Left ventricle myocardium superior (tissue), 1 donor: Measurements from ENCODE around the gene PRR35. TPM values are rescaled to one million over a fixed set of nuclear protein-coding genes. Genes with fewer than 3 reads are reported as not detected.

Experiments
- ATAC-seq: fragments of 200-7000 bp; cut with Tn5 transposase; one replicate; pipeline ENCODE4 v1.9.1; 2020; ENCODE audit warnings: mild to moderate bottlenecking, moderate library complexity
- DNase-seq: peaks from one replicate; pipeline ENCODE4 v3.0.0-alpha.2; 2020
- intact Hi-C: fragments of 100-400 bp; cut with micrococcal nuclease; formaldehyde crosslinking; loops from one replicate; pipeline ENCODE4 v1.11.0; 2022
- total RNA-seq: library from RNA; stranded (reverse); fragmentation: NEBNext Ultra II Directional; extraction: Animal tissue kit (Norgen Biotek cat#: 25700); gene quantifications from one replicate; pipeline ENCODE4 v1.2.1, GENCODE V29; 2021
- donor health status: DM: no; HTN: yes; CAD: no; lungs with severe emphysema.

The PRR35 gene
- total RNA-seq, 1 donor from 2014 or later, result not detected

DNA sequence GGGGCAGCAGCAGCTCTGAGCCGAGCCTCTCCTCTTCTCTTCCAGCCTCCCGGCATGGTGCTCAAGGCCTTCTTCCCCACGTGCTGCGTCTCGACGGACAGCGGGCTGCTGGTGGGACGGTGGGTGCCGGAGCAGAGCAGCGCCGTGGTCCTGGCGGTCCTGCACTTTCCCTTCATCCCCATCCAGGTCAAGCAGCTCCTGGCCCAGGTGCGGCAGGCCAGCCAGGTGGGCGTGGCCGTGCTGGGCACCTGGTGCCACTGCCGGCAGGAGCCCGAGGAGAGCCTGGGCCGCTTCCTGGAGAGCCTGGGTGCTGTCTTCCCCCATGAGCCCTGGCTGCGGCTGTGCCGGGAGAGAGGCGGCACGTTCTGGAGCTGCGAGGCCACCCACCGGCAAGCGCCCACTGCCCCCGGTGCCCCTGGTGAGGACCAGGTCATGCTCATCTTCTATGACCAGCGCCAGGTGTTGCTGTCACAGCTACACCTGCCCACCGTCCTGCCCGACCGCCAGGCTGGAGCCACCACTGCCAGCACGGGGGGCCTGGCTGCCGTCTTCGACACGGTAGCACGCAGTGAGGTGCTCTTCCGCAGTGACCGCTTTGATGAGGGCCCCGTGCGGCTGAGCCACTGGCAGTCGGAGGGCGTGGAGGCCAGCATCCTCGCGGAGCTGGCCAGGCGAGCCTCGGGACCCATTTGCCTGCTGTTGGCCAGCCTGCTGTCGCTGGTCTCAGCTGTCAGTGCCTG lies 14.0 kb downstream of the PRR35 start:
- DNase-seq (no peak), ATAC-seq (no peak)
- intact Hi-C loops, result no loop called here

DNA sequence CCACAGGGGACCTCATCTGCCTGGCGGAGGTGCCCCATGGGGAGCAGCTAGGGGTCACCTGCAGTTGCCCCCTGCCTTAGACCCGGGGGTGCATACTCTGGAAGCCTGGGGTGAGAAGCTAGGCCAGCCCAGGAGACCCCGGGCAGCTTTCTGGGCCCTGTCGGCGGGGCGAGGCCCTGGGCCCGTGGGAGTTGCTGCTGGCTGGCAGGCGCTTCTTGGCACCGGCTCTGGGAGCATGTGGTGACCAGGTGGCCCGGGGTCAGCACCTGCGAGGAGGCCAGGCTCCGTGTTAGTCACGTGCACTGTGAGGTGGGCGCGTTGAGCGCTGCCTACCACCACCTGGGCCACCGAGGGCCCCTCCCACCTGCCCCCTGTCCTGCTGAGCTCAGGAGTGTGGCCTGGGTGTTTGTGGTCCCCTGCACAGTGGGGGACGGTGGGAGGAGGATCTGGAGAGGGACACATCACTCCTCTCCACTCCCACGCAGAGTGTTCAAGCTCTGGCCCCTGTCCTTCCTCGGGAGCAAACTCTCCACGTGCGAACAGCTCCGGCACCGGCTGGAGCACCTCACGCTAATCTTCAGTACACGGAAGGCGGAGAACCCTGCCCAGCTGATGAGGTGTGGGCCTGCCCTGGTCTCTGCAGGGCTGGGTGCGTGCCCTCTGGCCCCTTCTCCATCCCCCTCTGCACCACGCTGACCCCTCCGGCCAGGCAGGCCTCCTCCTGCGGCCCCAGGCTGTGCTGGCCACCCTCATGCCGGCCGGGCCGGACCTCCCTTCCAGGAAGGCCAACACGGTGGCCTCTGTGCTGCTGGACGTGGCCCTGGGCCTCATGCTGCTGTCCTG lies 15.4 kb downstream of the PRR35 start:
- ATAC-seq (no peak), DNase-seq (no peak)
- intact Hi-C loops, result no loop called here

DNA sequence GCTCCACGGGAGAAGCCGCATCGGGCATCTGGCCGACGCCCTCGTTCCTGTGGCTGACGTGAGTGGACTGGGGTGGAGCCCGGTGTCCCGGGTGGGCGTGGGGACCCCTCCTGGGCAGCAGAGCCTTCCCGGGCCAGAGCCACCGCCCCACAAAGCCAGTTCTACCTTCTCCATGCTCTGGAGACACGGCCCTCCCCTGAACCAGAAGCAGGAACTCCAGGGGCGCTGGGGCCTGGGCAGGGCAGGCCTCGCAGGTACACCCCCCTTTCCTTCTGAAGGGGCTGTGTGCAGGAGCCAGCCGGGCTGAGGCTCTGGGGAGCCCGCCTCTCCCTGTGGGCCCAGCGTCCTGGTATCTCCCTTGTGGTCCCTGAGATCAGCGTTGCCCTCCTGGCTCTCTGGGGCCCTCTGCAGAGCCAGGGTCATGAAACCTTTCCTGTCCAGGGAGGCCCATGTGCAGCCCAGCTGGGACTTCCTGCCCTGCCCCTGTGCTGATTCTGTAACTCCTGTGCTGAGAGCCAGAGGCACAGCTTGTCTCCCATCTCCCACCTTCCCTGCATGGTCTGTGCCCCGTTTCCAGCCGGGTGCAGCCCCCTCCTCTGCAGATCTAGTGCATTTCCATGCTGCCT lies 16.1 kb downstream of the PRR35 start:
- ATAC-seq (no peak), DNase-seq (no peak)
- intact Hi-C loops, result no loop called here

DNA sequence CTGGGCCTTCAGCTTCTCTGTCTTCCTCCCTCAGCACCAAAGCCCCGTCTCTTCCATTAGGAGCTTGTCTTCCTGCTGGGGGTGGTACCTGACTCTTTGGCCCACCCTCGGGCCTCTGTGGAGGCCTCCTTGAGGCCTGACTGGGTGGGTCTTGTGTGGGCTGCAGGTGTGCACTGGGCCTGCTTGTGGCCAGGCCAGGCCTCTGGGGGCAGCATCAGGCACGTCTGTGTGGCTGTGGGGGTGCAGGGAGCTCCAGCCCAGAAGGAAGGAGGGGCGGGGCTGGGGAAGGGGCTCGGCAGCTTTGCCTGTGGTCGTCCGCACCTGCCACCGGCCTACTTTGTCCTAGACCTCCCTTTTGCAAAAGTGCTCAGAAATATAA lies 16.6 kb downstream of the PRR35 start:
- intact Hi-C loops, result no loop called here

DNA sequence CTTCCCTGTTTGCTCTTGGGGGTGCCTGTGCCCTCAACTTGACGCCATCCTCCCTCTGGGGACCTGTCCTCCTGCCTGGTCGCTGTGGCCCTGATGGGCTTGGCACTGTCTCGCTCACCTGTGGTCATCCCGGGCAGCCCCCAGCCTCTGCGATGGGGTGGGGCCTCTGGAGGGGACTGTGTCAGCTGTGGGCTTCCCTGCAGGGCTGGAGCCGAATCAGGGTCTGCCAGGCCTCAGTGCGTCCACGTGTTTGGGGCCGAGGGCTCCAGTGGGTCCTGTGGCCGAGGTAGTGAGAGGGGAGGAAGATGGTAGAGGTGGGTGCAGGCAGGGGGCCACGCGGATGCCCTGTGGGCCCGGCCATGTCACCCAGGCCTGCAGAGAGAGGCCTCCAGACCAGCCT lies 17.6 kb downstream of the PRR35 start:
- intact Hi-C loops, result no loop called here
- DNase-seq (no peak), ATAC-seq (no peak)

More for the DNA sequence above, 16.6 kb downstream of the PRR35 start:
- no peak for ATAC-seq
- no peak for DNase-seq

DNA sequence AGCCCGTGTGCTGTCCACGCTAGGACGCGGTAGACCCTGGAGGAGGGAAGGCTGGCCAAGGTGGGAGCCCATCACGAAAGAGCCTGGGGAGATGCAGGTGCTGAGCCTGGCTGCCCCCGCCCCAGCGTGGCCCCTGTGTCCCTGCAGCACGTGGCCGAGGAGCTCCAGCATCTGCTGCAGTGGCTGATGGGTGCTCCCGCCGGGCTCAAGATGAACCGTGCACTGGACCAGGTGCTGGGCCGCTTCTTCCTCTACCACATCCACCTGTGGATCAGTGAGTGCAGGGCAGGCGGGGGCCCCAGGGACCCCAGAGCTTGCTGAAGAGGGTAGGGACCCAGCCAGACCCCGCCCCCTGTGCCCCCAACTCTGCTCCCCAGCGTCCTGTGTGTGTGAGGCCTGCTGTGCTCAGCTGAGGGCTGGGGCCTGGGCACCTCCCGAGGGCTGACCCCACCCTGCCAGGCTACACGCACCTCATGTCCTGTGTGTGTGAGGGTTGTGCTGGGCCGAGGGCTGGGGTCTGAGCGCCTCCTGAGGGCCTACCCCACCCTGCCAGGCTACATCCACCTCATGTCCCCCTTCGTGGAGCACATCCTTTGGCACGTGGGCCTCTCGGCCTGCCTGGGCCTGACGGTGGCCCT lies 18.2 kb downstream of the PRR35 start:
- ATAC-seq (peak; percentile 1), DNase-seq (no peak)
- intact Hi-C loops, result no loop called here

DNA sequence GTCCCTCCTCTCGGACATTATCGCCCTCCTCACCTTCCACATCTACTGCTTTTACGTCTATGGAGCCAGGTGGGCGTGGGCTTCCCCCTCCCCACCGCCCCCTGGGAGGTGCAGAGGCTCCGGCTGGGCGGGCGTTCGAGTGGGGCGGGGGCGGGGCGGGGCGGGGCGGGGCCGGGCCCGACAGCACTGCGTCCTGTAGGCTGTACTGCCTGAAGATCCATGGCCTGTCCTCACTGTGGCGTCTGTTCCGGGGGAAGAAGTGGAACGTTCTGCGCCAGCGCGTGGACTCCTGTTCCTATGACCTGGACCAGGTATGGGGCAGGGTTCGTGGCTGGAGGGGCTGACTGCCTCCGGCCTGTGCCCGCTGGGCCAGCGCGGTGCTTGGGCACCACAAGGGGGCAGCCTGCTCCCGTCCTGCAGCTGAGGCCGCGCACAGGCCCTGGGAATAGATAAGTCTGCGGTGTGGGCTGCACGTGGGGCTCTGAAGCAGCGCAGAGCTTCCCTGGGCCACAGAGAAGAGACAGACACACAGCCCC lies 18.7 kb downstream of the PRR35 start:
- ATAC-seq (peak; percentile 88), DNase-seq (peak; percentile 86)
- intact Hi-C loops, result no loop called here

DNA sequence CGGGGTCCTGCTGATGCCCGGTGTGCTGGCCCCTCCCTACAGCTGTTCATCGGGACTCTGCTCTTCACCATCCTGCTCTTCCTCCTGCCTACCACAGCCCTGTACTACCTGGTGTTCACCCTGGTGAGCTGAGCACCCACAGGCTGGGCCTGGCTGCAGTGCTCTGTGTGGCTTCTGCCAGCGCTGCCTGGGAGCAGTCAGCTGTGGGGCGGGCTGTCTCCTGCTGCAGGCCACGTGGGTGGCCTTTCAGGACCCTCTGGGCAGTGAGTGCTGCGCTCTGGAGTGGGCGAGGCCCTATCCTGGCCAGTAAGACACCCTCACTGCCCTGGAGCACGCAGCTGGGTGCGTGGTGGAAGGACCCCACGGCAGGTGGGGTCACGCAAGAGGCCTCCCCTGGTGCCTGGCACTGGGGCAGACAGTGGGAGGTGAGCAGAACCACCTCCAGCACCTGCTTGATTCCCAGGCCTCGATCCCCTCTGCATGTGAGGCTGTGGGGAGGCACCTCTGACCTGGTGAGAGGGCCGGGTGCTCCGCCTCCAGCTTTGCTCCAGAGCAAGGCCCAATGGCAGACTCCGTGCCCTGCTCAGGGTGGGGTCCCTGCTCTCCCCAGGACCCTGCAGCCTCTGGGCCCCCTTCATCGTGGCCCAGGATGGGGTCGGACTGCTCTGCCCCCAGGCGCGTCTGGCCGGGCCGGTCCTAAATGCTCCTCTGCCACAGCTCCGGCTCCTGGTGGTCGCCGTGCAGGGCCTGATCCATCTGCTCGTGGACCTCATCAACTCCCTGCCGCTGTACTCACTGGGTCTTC lies 20.1 kb downstream of the PRR35 start:
- DNase-seq, result no peak

DNA sequence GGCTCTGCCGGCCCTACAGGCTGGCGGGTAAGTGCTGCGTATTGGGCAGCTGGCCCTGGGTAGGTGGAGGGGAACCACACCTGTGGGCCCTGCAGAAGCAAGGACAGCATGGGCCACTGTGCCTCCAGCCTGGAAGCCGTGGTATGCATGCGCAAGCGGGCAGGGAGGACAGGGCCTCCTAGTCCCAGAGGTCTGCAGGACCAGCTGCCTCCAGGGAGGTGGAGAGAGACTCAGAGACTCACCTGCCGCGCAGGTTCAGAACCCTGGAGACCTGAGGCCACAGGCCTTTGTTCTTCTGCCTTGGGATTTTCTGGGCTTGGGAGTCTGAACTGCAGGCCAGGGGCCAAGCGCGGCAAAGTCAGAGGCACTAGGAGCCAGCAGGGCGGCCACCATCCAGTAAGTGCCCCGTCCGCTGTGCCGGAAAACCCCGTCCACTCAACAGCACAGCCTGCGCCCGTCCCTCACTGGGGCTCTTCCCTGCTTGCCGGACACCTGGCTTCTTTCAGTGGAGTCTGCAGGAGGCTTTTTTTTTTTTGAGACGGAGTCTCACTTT lies 20.8 kb downstream of the PRR35 start:
- intact Hi-C loops, result no loop called here
- DNase-seq, result no peak
- no peak for ATAC-seq

More for the DNA sequence above, 20.1 kb downstream of the PRR35 start:
- no peak for ATAC-seq
- intact Hi-C loops, result no loop called here

DNA sequence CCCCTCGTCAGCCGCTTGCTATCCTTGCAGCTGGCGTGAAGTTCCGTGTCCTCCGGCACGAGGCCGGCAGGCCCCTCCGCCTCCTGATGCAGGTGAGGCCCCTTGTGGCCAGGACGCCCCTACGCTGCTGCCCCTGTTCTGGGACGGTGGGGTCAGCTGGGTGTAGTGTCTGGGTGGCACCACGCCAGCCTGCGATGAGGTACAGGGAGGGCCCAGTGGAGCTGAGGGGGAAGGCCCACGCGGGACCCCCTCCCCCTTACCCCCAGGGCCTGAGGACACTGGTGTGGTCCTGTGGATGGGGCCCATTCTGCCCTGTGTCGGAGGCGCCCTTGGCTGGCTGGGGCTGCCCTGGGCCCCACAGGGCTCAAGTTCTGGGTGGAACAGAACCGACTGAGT lies 22.0 kb downstream of the PRR35 start:
- intact Hi-C loops, result no loop called here
- DNase-seq (no peak), ATAC-seq (no peak)

DNA sequence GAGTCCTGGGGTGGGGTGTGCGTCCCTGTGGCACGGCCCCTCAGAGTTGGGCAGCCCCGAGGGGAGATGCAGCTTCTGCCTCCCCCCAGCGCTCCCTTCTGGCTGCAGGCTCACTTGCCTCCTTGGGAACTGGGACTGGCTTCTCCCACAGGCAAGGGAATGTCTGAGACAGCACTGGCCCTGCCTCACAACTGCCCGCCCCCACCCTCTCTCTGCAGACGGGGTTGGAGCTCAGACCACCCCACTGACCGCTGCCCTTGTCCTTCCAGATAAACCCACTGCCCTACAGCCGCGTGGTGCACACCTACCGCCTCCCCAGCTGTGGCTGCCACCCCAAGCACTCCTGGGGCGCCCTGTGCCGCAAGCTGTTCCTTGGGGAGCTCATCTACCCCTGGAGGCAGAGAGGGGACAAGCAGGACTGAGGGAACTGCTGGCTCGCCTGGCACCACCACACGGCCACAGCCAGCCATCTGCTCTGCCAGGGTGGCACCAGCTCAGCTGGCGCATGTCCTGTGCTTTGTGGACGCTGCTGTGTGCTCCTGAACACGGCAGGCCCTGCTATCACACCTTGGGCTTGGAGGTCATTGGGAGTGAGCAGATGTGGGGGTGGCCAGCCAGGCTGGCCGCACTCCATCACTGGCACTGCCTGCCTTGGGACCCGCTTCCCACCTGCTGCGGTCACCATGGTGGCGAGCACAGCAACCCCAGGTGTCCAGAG lies 22.6 kb downstream of the PRR35 start:
- DNase-seq (peak; percentile 52), ATAC-seq (peak; percentile 3)
- intact Hi-C loops, result no loop called here

DNA sequence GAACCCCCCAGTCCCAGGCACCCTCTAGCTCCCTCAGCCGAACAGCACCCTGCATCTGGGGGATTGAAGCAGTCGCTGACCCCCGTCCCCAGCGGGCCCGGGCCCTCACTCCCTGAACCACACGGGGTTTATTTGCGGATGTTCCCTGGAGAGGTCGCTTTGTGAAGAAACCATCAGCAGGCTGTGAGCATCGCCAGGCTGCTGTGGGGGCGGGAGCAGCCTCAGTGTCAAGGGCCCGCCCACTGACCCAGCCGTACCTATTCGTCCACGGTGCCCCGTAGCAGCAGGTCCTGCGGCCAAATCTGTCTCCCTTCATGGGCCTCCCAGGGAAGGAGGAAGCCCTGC lies 23.2 kb downstream of the PRR35 start:
- DNase-seq (no peak), ATAC-seq (no peak)
- intact Hi-C loops, result no loop called here

DNA sequence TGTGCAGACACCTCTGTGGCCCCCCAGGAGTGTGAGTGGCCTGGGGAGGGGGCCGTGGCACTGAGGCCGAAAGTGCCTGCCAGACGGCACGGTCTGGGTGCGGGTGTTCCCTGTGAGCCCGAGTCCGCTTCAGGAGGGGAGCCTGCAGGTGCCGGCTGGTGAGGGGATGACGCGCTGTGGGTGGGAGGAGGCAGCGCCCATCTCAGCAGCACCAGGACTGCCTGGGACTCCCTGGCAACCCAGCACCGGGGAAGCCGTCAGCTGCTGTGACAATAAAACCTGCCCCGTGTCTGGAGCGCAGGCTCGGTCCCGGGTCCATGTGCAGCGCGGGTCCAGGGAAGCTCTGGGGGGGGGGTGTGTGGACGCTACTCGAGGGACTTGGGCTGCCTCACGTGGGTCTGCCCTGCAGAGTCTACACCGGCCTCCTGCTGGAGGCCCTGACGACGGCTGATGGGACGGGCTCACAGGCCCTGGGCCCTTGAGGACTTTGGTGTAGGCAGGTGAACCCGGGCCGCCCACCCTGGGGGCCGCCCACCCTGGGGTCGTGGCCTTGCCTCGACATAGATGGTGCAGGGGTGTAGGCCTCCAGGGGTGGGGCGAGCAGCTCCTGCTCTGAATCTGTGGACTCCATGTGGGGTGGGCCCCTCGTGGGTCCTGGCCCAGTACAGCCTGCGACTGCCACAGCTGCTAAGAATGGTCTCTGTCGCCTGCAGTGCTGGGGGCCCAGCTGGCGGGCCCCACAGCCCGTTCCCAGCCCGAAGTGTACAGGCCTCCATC lies 23.8 kb downstream of the PRR35 start:
- DNase-seq, result peak; percentile 36
- intact Hi-C loops, result no loop called here
- no peak for ATAC-seq

DNA sequence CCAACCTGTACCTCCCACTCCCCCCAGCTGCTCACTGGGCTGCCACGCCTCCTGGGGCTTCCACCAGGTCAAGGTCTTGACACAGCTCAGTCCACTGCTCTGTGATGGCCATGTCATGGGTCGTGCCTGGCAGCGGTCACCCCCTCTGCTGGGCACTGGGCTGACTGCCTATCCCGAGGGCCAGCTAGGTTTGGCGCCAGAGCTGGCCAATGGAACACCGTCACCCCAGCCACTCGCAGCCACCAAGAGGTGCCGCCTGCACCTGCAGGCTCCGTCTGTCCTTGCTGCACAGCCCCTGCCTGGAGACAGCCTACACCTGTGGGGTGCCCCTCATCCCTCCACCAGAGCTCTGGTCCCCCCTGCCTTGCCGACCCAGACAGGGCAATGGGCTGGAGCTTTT lies 25.2 kb downstream of the PRR35 start:
- ATAC-seq (no peak), DNase-seq (peak; percentile 35)

DNA sequence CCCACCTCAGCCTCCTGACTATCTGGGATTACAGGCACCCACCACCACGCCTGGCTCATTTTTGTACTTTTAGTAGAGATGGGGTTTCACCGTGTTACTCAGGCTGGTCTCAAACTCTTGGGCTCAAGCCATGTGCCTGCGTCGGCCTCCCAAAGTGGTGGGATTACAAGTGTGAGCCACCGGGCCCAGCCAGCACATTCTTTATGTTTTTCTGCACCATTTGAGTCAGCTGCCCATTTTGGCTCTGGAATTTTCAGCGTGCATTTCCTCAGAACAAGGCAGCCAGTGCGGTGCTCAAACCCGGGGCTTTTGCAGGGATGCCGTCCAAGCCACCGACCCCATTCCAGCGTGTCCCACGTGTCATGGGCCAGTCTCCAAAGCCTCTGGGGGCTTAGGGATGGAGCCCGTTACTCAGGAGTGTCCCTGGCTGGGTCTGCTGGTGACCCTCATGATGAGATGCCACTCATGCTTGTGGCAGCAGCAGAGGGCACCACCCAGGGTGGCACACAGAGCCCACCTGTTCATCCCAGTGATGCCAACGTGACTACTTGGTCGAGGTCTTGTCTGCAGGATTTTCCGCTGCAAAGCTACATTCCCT lies 26.0 kb downstream of the PRR35 start:
- no peak for ATAC-seq
- no peak for DNase-seq
- intact Hi-C loops, result no loop called here

More for the DNA sequence above, 25.2 kb downstream of the PRR35 start:
- intact Hi-C loops, result no loop called here

DNA sequence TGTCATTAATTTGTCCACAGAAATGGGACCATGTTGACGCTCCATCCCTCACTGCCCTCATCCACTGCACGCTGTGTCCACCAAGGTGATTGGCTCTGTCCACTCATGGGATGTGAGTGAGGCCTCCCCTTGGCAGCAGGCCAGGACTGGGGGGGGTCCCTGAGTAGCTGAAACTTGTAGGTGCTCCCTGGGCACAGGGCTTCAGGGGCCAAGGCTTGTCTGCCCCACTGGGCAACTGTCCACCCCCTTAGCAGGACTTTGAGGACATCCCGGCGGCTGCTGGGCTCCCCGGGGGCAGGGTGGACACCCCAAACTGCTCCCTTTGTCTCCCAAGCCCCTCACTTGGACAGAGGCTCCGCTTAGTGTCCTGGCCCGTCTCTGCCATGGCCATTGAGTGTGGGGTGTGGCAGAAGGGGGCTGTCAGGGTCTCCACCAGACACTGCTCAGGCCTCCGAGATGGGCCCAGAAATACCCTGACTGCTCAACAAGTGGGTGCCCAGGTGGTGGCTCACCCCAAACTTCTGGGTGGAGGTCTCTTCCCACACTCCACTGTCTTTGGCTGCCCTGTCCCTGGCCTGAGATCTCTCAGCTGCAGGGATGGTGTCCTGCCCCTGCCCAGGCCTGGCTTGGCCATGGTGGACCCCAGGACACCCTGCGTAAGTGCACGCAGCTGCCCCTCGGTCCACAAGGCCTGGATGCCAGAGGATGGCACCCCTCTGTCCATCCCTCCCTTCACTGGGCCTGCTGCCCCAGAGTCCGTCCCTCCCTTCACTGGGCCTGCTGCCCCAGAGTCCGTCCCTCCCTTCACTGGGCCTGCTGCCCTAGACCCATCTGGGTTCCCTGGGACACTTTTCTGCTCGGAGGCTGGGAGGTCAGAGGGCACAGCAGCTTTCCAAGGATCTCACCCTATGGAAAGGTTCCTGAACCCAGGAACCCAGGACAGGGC lies 26.7 kb downstream of the PRR35 start:
- DNase-seq (peak; percentile 48), ATAC-seq (no peak)
- intact Hi-C loops, result no loop called here
